PC-9 (cell line): Measurements from ENCODE around the gene RASL11B. TPM values are rescaled to one million over a fixed set of nuclear protein-coding genes. Genes with fewer than 3 reads are reported as not detected.

Experiments
- BruUV-seq: library from RNA; stranded (reverse); fragments of 400-500 nt; replicated peaks from 2 replicates; lab custom pipeline; 2021; lab: Mats Ljungman, UMichigan
- CTCF ChIA-PET: fragments of 300-600 bp; sonication (Branson Sonifier 250); formaldehyde crosslinking; loops from one replicate; lab custom pipeline; 2022; ENCODE audit warnings: antibody characterized with exemption; lab: Charles Lee
- POLR2A ChIA-PET: fragments of 300-600 bp; sonication (Branson Sonifier 250); formaldehyde crosslinking; loops from one replicate; lab custom pipeline; 2022; ENCODE audit warnings: antibody characterized with exemption; ENCODE audit not compliant: unreplicated experiment; lab: Charles Lee
- DNase-seq, 2 experiments: peaks; one replicate each; pipeline versions ENCODE4 v3.0.0 to v3.0.0-alpha.2; 2015 to 2022; ENCODE audit warnings: mixed read lengths in 1 of 2
- H2AFZ ChIP-seq: fragments of 200-600 bp; sonication (generic); 2 replicates; pipeline ENCODE4 v1.8.1; 2017; ENCODE audit warnings: antibody characterized with exemption
- H3F3A ChIP-seq: fragments of 200-600 bp; sonication (generic); 2 replicates; pipeline ENCODE4 v1.8.1; 2017; ENCODE audit warnings: antibody characterized with exemption, mild to moderate bottlenecking, low read depth; ENCODE audit not compliant: insufficient read depth
- H3K27ac ChIP-seq: fragments of 200-600 bp; sonication (generic); 2 replicates; pipeline ENCODE4 v1.6.1; 2016; ENCODE audit warnings: mixed run types
- H3K27me3 ChIP-seq: fragments of 200-600 bp; sonication (generic); 2 replicates; pipeline ENCODE4 v1.6.1; 2016; ENCODE audit warnings: low read depth, mixed run types; ENCODE audit not compliant: insufficient read depth
- H3K36me3 ChIP-seq: fragments of 200-600 bp; sonication (generic); 2 replicates; pipeline ENCODE4 v1.6.1; 2016; ENCODE audit warnings: low read depth, mixed run types
- H3K4me1 ChIP-seq: fragments of 200-600 bp; sonication (generic); replicated peaks from 2 replicates; pipeline ENCODE4 v1.6.1; 2016; ENCODE audit warnings: mixed run types; ENCODE audit not compliant: insufficient read depth
- H3K4me2 ChIP-seq: fragments of 200-600 bp; sonication (generic); 2 replicates; pipeline ENCODE4 v1.6.1; 2017; ENCODE audit warnings: mixed run types
- H3K4me3 ChIP-seq: fragments of 200-600 bp; sonication (generic); 2 replicates; pipeline ENCODE4 v1.6.1; 2016; ENCODE audit warnings: mixed run types
- H3K79me2 ChIP-seq: fragments of 200-600 bp; sonication (generic); 2 replicates; pipeline ENCODE4 v1.6.1; 2017; ENCODE audit warnings: low read depth, mixed run types
- H3K9me2 ChIP-seq: fragments of 200-600 bp; sonication (generic); 2 replicates; pipeline ENCODE4 v1.8.1; 2017; ENCODE audit warnings: mild to moderate bottlenecking; ENCODE audit not compliant: insufficient read depth
- H3K9me3 ChIP-seq: fragments of 200-600 bp; sonication (generic); 2 replicates; pipeline ENCODE4 v1.8.1; 2016; ENCODE audit warnings: low read depth; ENCODE audit not compliant: insufficient read depth
- H4K20me1 ChIP-seq: fragments of 200-600 bp; sonication (generic); 2 replicates; pipeline ENCODE4 v1.8.1; 2017; ENCODE audit not compliant: insufficient read depth
- EZH2 ChIP-seq: fragments of 200-600 bp; sonication (generic); IDR thresholded peaks from 2 replicates; pipeline ENCODE4 v1.8.0; 2017; ENCODE audit warnings: antibody characterized with exemption, low read depth
- intact Hi-C: fragments of 100-400 bp; cut with micrococcal nuclease; formaldehyde crosslinking; loops from one replicate; pipeline ENCODE4 v1.10.0; 2022; ENCODE audit not compliant: unreplicated experiment
- total RNA-seq: library from RNA; stranded (reverse); gene quantifications from 2 replicates; pipeline ENCODE4 v1.2.3, GENCODE V29; 2021
- TF ChIP-seq, protein P1 (sequence below): fragments of 200-600 bp; sonication (generic); conservative IDR thresholded peaks from 2 replicates; pipeline ENCODE4 v1.6.1; 2017; ENCODE audit warnings: mixed run types, antibody characterized with exemption, mild to moderate bottlenecking, moderate library complexity

Gene RASL11B
- total RNA-seq, 1 experiment from 2014 or later: not detected

DNA sequence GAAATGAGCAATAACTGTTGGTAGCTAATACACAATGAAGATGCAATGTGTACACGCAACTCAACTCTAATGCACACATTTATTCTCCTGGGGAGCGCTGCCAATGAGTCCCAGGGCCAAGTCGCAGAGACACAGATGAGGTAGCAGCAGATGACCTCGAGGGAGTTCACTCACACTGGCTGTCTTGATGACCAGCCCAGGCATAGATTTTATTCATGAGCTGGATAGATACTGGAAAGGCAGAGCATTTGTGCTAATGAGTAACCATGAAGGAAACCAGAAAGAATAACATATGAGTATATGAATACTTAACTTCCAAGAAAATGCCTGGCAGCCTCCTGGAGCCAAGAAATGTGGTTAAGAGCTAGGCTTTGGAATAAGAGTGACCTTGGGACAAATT lies 42.3 kb downstream of the RASL11B start:
- intact Hi-C loops: no loop called here
- Histone ChIP-seq H3K79me2 (no peaks in the 10 kb centered on the region), H4K20me1 (no peaks in the 10 kb centered on the region), H3K27ac (no peak overlapping the region), H2AFZ (no peak overlapping the region), H3K4me2 (no peak overlapping the region), H3K27me3 (no peaks in the 10 kb centered on the region), H3F3A (no peaks in the 10 kb centered on the region), H3K4me1 (no peaks in the 10 kb centered on the region), H3K9me3 (no peaks in the 10 kb centered on the region), H3K4me3 (no peak overlapping the region), H3K36me3 (no peaks in the 10 kb centered on the region), H3K9me2 (no peaks in the 10 kb centered on the region)
- ChIA-PET CTCF (no interaction called here), POLR2A (no interaction called here)
- DNase-seq: no peak
- BruUV-seq: no TSS peak
- TF ChIP-seq, protein P1, sequence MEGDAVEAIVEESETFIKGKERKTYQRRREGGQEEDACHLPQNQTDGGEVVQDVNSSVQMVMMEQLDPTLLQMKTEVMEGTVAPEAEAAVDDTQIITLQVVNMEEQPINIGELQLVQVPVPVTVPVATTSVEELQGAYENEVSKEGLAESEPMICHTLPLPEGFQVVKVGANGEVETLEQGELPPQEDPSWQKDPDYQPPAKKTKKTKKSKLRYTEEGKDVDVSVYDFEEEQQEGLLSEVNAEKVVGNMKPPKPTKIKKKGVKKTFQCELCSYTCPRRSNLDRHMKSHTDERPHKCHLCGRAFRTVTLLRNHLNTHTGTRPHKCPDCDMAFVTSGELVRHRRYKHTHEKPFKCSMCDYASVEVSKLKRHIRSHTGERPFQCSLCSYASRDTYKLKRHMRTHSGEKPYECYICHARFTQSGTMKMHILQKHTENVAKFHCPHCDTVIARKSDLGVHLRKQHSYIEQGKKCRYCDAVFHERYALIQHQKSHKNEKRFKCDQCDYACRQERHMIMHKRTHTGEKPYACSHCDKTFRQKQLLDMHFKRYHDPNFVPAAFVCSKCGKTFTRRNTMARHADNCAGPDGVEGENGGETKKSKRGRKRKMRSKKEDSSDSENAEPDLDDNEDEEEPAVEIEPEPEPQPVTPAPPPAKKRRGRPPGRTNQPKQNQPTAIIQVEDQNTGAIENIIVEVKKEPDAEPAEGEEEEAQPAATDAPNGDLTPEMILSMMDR: no peak
- no peak for TF ChIP-seq EZH2

DNA sequence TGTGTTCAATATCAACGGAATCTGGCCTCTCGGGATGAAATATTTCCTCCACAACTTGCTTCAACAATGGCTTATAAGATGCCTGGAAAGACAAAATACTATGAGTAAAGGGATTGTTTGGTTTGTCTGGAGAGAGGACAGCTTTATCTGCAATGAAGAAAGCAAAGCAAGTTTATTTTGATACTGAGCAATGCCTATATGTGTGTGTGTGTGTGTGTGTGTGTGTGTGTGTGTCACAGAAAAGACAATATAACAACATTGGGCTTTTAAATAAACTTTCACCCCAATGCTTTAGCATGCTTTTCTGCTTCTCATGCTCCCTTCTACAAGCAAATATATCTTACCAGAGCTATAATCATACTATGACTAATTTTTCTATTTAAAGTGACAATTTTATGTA lies 45.4 kb downstream of the RASL11B start:
- no peak overlapping the region for H2AFZ ChIP-seq
- no peak for DNase-seq
- no peaks in the 10 kb centered on the region for H3K27me3 ChIP-seq
- no peak overlapping the region for H3K4me3 ChIP-seq
- no peaks in the 10 kb centered on the region for H3K36me3 ChIP-seq
- TF ChIP-seq EZH2: no peak
- TF ChIP-seq, protein P1: no peak
- BruUV-seq: no TSS peak
- no peaks in the 10 kb centered on the region for H3K9me2 ChIP-seq
- no peak overlapping the region for H3K4me2 ChIP-seq
- POLR2A ChIA-PET: interaction anchor here (0.6 kb wide), 1 partner anchor 155 kb away, joined by 5 read pairs; no protein-coding TSS in a partner anchor
- intact Hi-C loops: no loop called here
- H3K4me1 ChIP-seq: peaks cover 9% of the 10 kb centered on the region
- H3K9me3 ChIP-seq: no peaks in the 10 kb centered on the region
- H4K20me1 ChIP-seq: no peaks in the 10 kb centered on the region
- H3F3A ChIP-seq: no peaks in the 10 kb centered on the region
- H3K27ac ChIP-seq: no peak overlapping the region
- no peaks in the 10 kb centered on the region for H3K79me2 ChIP-seq
- CTCF ChIA-PET: no interaction called here

GRCh38 chr4:52910115-52910514 lies 48.0 kb downstream of the RASL11B start:
- intact Hi-C loops: loop anchor here (2.0 to 5.0 kb wide), 2 partner anchors 73 to 198 kb away; no protein-coding TSS in a partner anchor
- POLR2A ChIA-PET: no interaction called here

More at GRCh38 chr4:52910115-52910514, 48.0 kb downstream of the RASL11B start:
- Histone ChIP-seq H3K9me2 (no peaks in the 10 kb centered on the region), H4K20me1 (no peaks in the 10 kb centered on the region), H3F3A (0 out of 2 replicates have a peak, but pooled peaks cover 13% of the 10 kb centered on the region), H3K27ac (no peak overlapping the region), H3K79me2 (no peaks in the 10 kb centered on the region), H3K36me3 (no peaks in the 10 kb centered on the region), H3K9me3 (no peaks in the 10 kb centered on the region), H3K4me3 (no peak overlapping the region), H3K4me1 (peaks cover 35% of the 10 kb centered on the region), H2AFZ (no peak overlapping the region), H3K27me3 (no peaks in the 10 kb centered on the region), H3K4me2 (no peak overlapping the region)
- CTCF ChIA-PET: no interaction called here
- no peak for DNase-seq
- TF ChIP-seq, protein P1: no peak
- no peak for TF ChIP-seq EZH2
- no TSS peak for BruUV-seq
